H9 (cell line): ENCODE measurements around the gene FMO4. TPM values are rescaled to one million over a fixed set of nuclear protein-coding genes. Genes with fewer than 3 reads are reported as not detected.
A peak's percentile ranks its signal among the peaks of the same experiment; 100 is the strongest.

Source experiments
- DNase-seq: peaks from one replicate; pipeline ENCODE4 v3.0.0-alpha.2; 2017
- H2AFZ ChIP-seq: one replicate; pipeline ENCODE4 v1.6.1; 2013; ENCODE audit warnings: mild to moderate bottlenecking, low read length, control low read depth, moderate library complexity
- H2AK5ac ChIP-seq: 2 replicates; pipeline ENCODE4 v1.6.1; 2013; ENCODE audit warnings: low read length, control low read depth, mixed read lengths; ENCODE audit not compliant: insufficient read length
- H2BK120ac ChIP-seq: one replicate; pipeline ENCODE4 v1.6.1; 2013; ENCODE audit warnings: low read depth, mild to moderate bottlenecking, low read length, control low read depth, inconsistent platforms; ENCODE audit not compliant: poor library complexity, severe bottlenecking
- H2BK12ac ChIP-seq: 2 replicates; pipeline ENCODE4 v1.6.1; 2013; ENCODE audit warnings: low read length, control low read depth, mixed read lengths, low read depth; ENCODE audit not compliant: insufficient read length
- H2BK15ac ChIP-seq: 2 replicates; pipeline ENCODE4 v1.6.1; 2013; ENCODE audit warnings: low read depth, low read length, control low read depth
- H2BK20ac ChIP-seq: one replicate; pipeline ENCODE4 v1.6.1; 2013; ENCODE audit warnings: low read depth, mild to moderate bottlenecking, low read length, control low read depth, inconsistent platforms; ENCODE audit not compliant: poor library complexity, severe bottlenecking
- H2BK5ac ChIP-seq: 2 replicates; pipeline ENCODE4 v1.6.1; 2013; ENCODE audit warnings: low read length, control low read depth, mixed read lengths; ENCODE audit not compliant: insufficient read length
- H3K14ac ChIP-seq: 2 replicates; pipeline ENCODE4 v1.6.1; 2013; ENCODE audit warnings: low read length, control low read depth; ENCODE audit not compliant: insufficient read depth
- H3K18ac ChIP-seq: 2 replicates; pipeline ENCODE4 v1.6.1; 2013; ENCODE audit warnings: low read depth, mild to moderate bottlenecking, mixed read lengths, low read length, control low read depth; ENCODE audit not compliant: insufficient read length
- H3K23ac ChIP-seq: 2 replicates; pipeline ENCODE4 v1.6.1; 2013; ENCODE audit warnings: low read length, control low read depth, mixed read lengths, low read depth; ENCODE audit not compliant: insufficient read length
- H3K23me2 ChIP-seq: 2 replicates; pipeline ENCODE4 v1.6.1; 2013; ENCODE audit warnings: low read depth, mild to moderate bottlenecking, mixed read lengths, low read length, control low read depth; ENCODE audit not compliant: insufficient read length, poor library complexity, severe bottlenecking
- H3K27ac ChIP-seq: 2 replicates; pipeline ENCODE4 v1.5.1; 2013; ENCODE audit warnings: low read length, control low read depth, mixed read lengths, low read depth; ENCODE audit not compliant: insufficient read length
- H3K27me3 ChIP-seq: 2 replicates; pipeline ENCODE4 v1.6.1; 2013; ENCODE audit warnings: low read length, control low read depth, inconsistent platforms; ENCODE audit not compliant: insufficient read depth
- H3K4ac ChIP-seq: 2 replicates; pipeline ENCODE4 v1.6.1; 2013; ENCODE audit warnings: low read depth, mild to moderate bottlenecking, control low read depth, inconsistent platforms, low read length, moderate library complexity
- H3K4me1 ChIP-seq: 2 replicates; pipeline ENCODE4 v1.6.1; 2013; ENCODE audit warnings: low read length, control low read depth, inconsistent platforms; ENCODE audit not compliant: insufficient read depth
- H3K4me2 ChIP-seq: 2 replicates; pipeline ENCODE4 v1.6.1; 2013; ENCODE audit warnings: low read length, control low read depth, mixed read lengths; ENCODE audit not compliant: insufficient read length, insufficient read depth
- H3K56ac ChIP-seq: 2 replicates; pipeline ENCODE4 v1.6.1; 2013; ENCODE audit warnings: low read depth, mild to moderate bottlenecking, mixed read lengths, low read length, control low read depth; ENCODE audit not compliant: insufficient read length
- H3K79me1 ChIP-seq: 2 replicates; pipeline ENCODE4 v1.6.1; 2013; ENCODE audit warnings: low read depth, mild to moderate bottlenecking, moderate library complexity, low read length, control low read depth, inconsistent platforms; ENCODE audit not compliant: insufficient read depth, poor library complexity, severe bottlenecking
- H3K79me2 ChIP-seq: 2 replicates; pipeline ENCODE4 v1.6.1; 2013; ENCODE audit warnings: low read length, control low read depth, inconsistent platforms; ENCODE audit not compliant: insufficient read depth
- H3K9ac ChIP-seq: 2 replicates; pipeline ENCODE4 v1.6.1; 2013; ENCODE audit warnings: low read length, control low read depth, mixed read lengths; ENCODE audit not compliant: insufficient read length; ENCODE audit errors: extremely low read depth
- H3K9me3 ChIP-seq: one replicate; pipeline ENCODE4 v1.6.1; 2013; ENCODE audit warnings: low read depth, low read length, inconsistent platforms; ENCODE audit not compliant: control insufficient read depth
- H3T11ph ChIP-seq: one replicate; pipeline ENCODE4 v1.6.1; 2013; ENCODE audit warnings: mild to moderate bottlenecking, low read length, control low read depth, inconsistent platforms
- H4K20me1 ChIP-seq: one replicate; pipeline ENCODE4 v1.6.1; 2013; ENCODE audit not compliant: control insufficient read depth, insufficient read length, insufficient read depth
- H4K5ac ChIP-seq: 2 replicates; pipeline ENCODE4 v1.6.1; 2013; ENCODE audit warnings: low read depth, mild to moderate bottlenecking, mixed read lengths, low read length, control low read depth; ENCODE audit not compliant: insufficient read length
- H4K8ac ChIP-seq: replicated peaks from 2 replicates; pipeline ENCODE4 v1.6.1; 2013; ENCODE audit warnings: low read length, control low read depth, mixed read lengths, low read depth; ENCODE audit not compliant: insufficient read length
- H4K91ac ChIP-seq: 2 replicates; pipeline ENCODE4 v1.6.1; 2013; ENCODE audit warnings: low read depth, mild to moderate bottlenecking, moderate library complexity, mixed read lengths, low read length, control low read depth; ENCODE audit not compliant: insufficient read length
- H3K27ac Mint-ChIP-seq, 3 experiments: 2 replicates in 2 of 3; 3 replicates in 1 of 3; pipeline ENCODE4 v1.8.0; 2020 to 2021; ENCODE audit warnings: mixed read lengths in 3 of 3, mild to moderate bottlenecking in 1 of 3, moderate library complexity in 1 of 3
- H3K27me3 Mint-ChIP-seq: 2 replicates; pipeline ENCODE4 v1.8.0; 2021; ENCODE audit warnings: low read depth, mild to moderate bottlenecking, moderate library complexity, mixed read lengths
- H3K36me3 Mint-ChIP-seq, 3 experiments: 2 replicates in 2 of 3; 3 replicates in 1 of 3; pipeline ENCODE4 v1.8.0; 2020 to 2021; ENCODE audit warnings: low read depth in 3 of 3, mixed read lengths in 3 of 3; ENCODE audit not compliant: insufficient read depth in 1 of 3
- H3K4me1 Mint-ChIP-seq, 2 experiments: 2 replicates each; pipeline ENCODE4 v1.8.0; 2020; ENCODE audit warnings: mixed read lengths in 2 of 2
- H3K4me3 Mint-ChIP-seq, 2 experiments: 2 replicates in 1 of 2; 3 replicates in 1 of 2; pipeline ENCODE4 v1.8.0; 2020 to 2021; ENCODE audit warnings: mild to moderate bottlenecking in 2 of 2, mixed read lengths in 2 of 2, moderate library complexity in 1 of 2
- H3K9me3 Mint-ChIP-seq, 2 experiments: 2 replicates in 1 of 2; 3 replicates in 1 of 2; pipeline ENCODE4 v1.8.0; 2020; ENCODE audit warnings: mild to moderate bottlenecking in 2 of 2, mixed read lengths in 2 of 2, moderate library complexity in 1 of 2
- CTCF ChIP-seq: fragments of 200-600 bp; sonication (generic); conservative IDR thresholded peaks from 3 replicates; pipeline ENCODE4 v1.8.0; 2021; ENCODE audit warnings: antibody characterized with exemption, mild to moderate bottlenecking
- WGBS: extraction: QIAGEN DNeasy Blood & Tissue Kit; methylation state at CpG from one replicate; pipeline ENCODE4 v1.1.7; 2013; ENCODE audit warnings: missing lambda C conversion rate, low lambda C conversion rate, mixed read lengths; ENCODE audit not compliant: insufficient read length; ENCODE audit errors: extremely low coverage; 5-methylcytosine and 5-hydroxymethylcytosine counted together
- total RNA-seq: library from RNA; stranded (reverse); gene quantifications from 2 replicates; pipeline ENCODE4 v1.2.1, GENCODE V29; 2021

Gene FMO4
- total RNA-seq, 1 experiment from 2014 or later: 1.8 TPM

GRCh38 chr1:171266930-171267329, 47.1 kb upstream of the FMO4 start:
- Histone ChIP-seq H2BK5ac (no peak overlapping the region), H3K27me3 (no peaks in the 10 kb centered on the region), H2AFZ (no peak overlapping the region), H2BK15ac (no peak overlapping the region), H4K20me1 (no peaks in the 10 kb centered on the region), H2BK12ac (no peak overlapping the region), H3K9me3 (no peaks in the 10 kb centered on the region), H4K5ac (no peak overlapping the region), H3K9ac (no peak overlapping the region), H3K4ac (no peak overlapping the region), H3K18ac (no peak overlapping the region), H3K4me1 (no peaks in the 10 kb centered on the region), H3K4me2 (no peak overlapping the region), H3K79me2 (no peaks in the 10 kb centered on the region), H3K56ac (no peak overlapping the region), H3K23ac (no peak overlapping the region), H3K14ac (no peak overlapping the region), H3T11ph (no peak overlapping the region), H3K79me1 (no peaks in the 10 kb centered on the region), H3K23me2 (no peaks in the 10 kb centered on the region), H2BK120ac (no peak overlapping the region), H3K27ac (no peak overlapping the region), H2BK20ac (no peak overlapping the region), H4K91ac (no peak overlapping the region), H4K8ac (no peak overlapping the region), H2AK5ac (no peak overlapping the region)
- H3K9me3 Mint-ChIP-seq: no peaks in the 10 kb centered on the region; a peak in 3 of 5 replicates
- no peak overlapping the region for H3K4me3 Mint-ChIP-seq
- peaks cover 8 to 9% of the 10 kb centered on the region in 2 experiments for H3K4me1 Mint-ChIP-seq
- DNase-seq: no peak
- H3K27me3 Mint-ChIP-seq: no peaks in the 10 kb centered on the region
- H3K36me3 Mint-ChIP-seq: peaks cover 0 to 5% (median 3%) of the 10 kb centered on the region in 3 experiments; a peak in 2 of 7 replicates
- peak; percentile 44; the same call in 2 of the 3 replicates for TF ChIP-seq CTCF
- no peak overlapping the region for H3K27ac Mint-ChIP-seq
- no CpG with 5 or more reads among the region's 4 CpGs for WGBS
